ENCODE results near the gene TMEM164.

Gene TMEM164

GRCh38 chrX:110045421-110045820 lies 42.5 kb downstream of the TMEM164 start:
- DNase-seq (ENCODE audit: extremely low read depth, low read depth): no peak
- TF ChIP-seq CTCF (IDR thresholded peaks at IDR 0.05; ENCODE audit: low read depth, low read length, missing control alignments): no peak
- H3K4me3 ChIP-seq (replicated peaks; ENCODE audit: low read depth, low read length): no peak overlapping the region

- DNase-seq (ENCODE audit: extremely low read depth, low read depth): no peak
- TF ChIP-seq CTCF (IDR thresholded peaks at IDR 0.05; ENCODE audit: low read depth, low read length, missing control alignments): no peak
- H3K4me3 ChIP-seq (replicated peaks; ENCODE audit: low read depth, low read length): no peak overlapping the region
Observed at GRCh38 chrX:110046001-110046400, 43.1 kb downstream of the TMEM164 start.

GRCh38 chrX:110046971-110047370 lies 44.1 kb downstream of the TMEM164 start:
- DNase-seq (ENCODE audit: extremely low read depth, low read depth): no peak
- TF ChIP-seq CTCF (IDR thresholded peaks at IDR 0.05; ENCODE audit: low read depth, low read length, missing control alignments): no peak
- H3K4me3 ChIP-seq (replicated peaks; ENCODE audit: low read depth, low read length): no peak overlapping the region

GRCh38 chrX:110049096-110049495 lies 46.2 kb downstream of the TMEM164 start:
- no peak overlapping the region for H3K4me3 ChIP-seq (replicated peaks; ENCODE audit: low read depth, low read length)
- TF ChIP-seq CTCF (IDR thresholded peaks at IDR 0.05; ENCODE audit: low read depth, low read length, missing control alignments): no peak
- DNase-seq (ENCODE audit: extremely low read depth, low read depth): no peak

- TF ChIP-seq CTCF (IDR thresholded peaks at IDR 0.05; ENCODE audit: low read depth, low read length, missing control alignments): no peak
Observed at GRCh38 chrX:110050386-110050785, 47.5 kb downstream of the TMEM164 start.

GRCh38 chrX:110050901-110051300 lies 48.0 kb downstream of the TMEM164 start:
- H3K4me3 ChIP-seq (replicated peaks; ENCODE audit: low read depth, low read length): no peak overlapping the region
- no peak for DNase-seq (ENCODE audit: extremely low read depth, low read depth)
- no peak for TF ChIP-seq CTCF (IDR thresholded peaks at IDR 0.05; ENCODE audit: low read depth, low read length, missing control alignments)

More at GRCh38 chrX:110050386-110050785, 47.5 kb downstream of the TMEM164 start:
- H3K4me3 ChIP-seq (replicated peaks; ENCODE audit: low read depth, low read length): no peak overlapping the region
- no peak for DNase-seq (ENCODE audit: extremely low read depth, low read depth)

- TF ChIP-seq CTCF (IDR thresholded peaks at IDR 0.05; ENCODE audit: low read depth, low read length, missing control alignments): no peak
- no peak for DNase-seq (ENCODE audit: extremely low read depth, low read depth)
Observed at GRCh38 chrX:110051559-110051958, 48.6 kb downstream of the TMEM164 start.

More at GRCh38 chrX:110051559-110051958, 48.6 kb downstream of the TMEM164 start:
- no peak overlapping the region for H3K4me3 ChIP-seq (replicated peaks; ENCODE audit: low read depth, low read length)
